Liver (tissue), 9 donors: ENCODE data around the gene MSL3. TPM values are rescaled to one million over a fixed set of nuclear protein-coding genes. Genes with fewer than 3 reads are reported as not detected.

Source experiments
- DNase-seq: peaks from one replicate; pipeline ENCODE4 v3.0.0-alpha.2; 2017; ENCODE audit warnings: low spot score
- H3K27ac ChIP-seq, 2 donors: one replicate each; pipeline ENCODE4 v1.7.0; 2013; ENCODE audit warnings: inconsistent platforms in 2 of 2, low read length in 2 of 2, control low read depth in 1 of 2, low read depth in 1 of 2, mild to moderate bottlenecking in 1 of 2
- H3K27me3 ChIP-seq, 4 donors: one replicate each; pipeline versions ENCODE4 v1.6.1 to v1.7.0; 2013; ENCODE audit warnings: low read length in 3 of 4, inconsistent platforms in 1 of 4, mild to moderate bottlenecking in 1 of 4, moderate library complexity in 1 of 4; ENCODE audit not compliant: control insufficient read depth in 4 of 4, insufficient read depth in 4 of 4
- H3K36me3 ChIP-seq, 4 donors: one replicate each; pipeline versions ENCODE4 v1.6.1 to v1.7.0; 2013; ENCODE audit warnings: low read length in 3 of 4, mild to moderate bottlenecking in 3 of 4, low read depth in 1 of 4, moderate library complexity in 1 of 4; ENCODE audit not compliant: control insufficient read depth in 4 of 4, insufficient read depth in 3 of 4
- H3K4me1 ChIP-seq, 4 donors: one replicate each; pipeline versions ENCODE4 v1.6.1 to v1.7.0; 2013; ENCODE audit warnings: low read length in 3 of 4, mild to moderate bottlenecking in 3 of 4, moderate library complexity in 1 of 4; ENCODE audit not compliant: control insufficient read depth in 4 of 4, insufficient read depth in 4 of 4
- H3K4me3 ChIP-seq, 3 donors: one replicate each; pipeline versions ENCODE4 v1.6.1 to v1.7.0; 2013; ENCODE audit warnings: low read length in 3 of 3, control low read depth in 1 of 3, low read depth in 1 of 3, mild to moderate bottlenecking in 1 of 3
- H3K9ac ChIP-seq, 2 donors: one replicate each; pipeline ENCODE4 v1.7.0; 2013; ENCODE audit warnings: low read length in 2 of 2, mild to moderate bottlenecking in 2 of 2, moderate library complexity in 2 of 2, control low read depth in 1 of 2, low read depth in 1 of 2
- H3K9me3 ChIP-seq, 4 donors: one replicate each; pipeline versions ENCODE4 v1.6.1 to v1.7.0; 2013; ENCODE audit warnings: low read length in 3 of 4; ENCODE audit not compliant: control insufficient read depth in 4 of 4
- ATF3 ChIP-seq: IDR thresholded peaks from 2 replicates; pipeline ENCODE4 v1.6.1; 2016; ENCODE audit warnings: antibody characterized with exemption
- CTCF ChIP-seq: fragments of 150-350 bp; IDR thresholded peaks from 2 replicates; pipeline ENCODE4 v1.5.1; 2017; ENCODE audit warnings: improper control_type of control experiment, low read depth, low read length; ENCODE audit not compliant: missing input control
- EGR1 ChIP-seq, 2 donors: IDR thresholded peaks; 2 replicates each; pipeline ENCODE4 v1.6.1; 2016 to 2018; ENCODE audit warnings: antibody characterized with exemption in 2 of 2, low read depth in 2 of 2
- FOXA2 ChIP-seq: IDR thresholded peaks from 2 replicates; pipeline ENCODE4 v1.6.1; 2016; ENCODE audit warnings: antibody characterized with exemption
- GABPA ChIP-seq, 2 donors: IDR thresholded peaks in 1 of 2; conservative IDR thresholded peaks in 1 of 2; 2 replicates each; pipeline ENCODE4 v1.6.1; 2016; ENCODE audit warnings: antibody characterized with exemption in 2 of 2, mild to moderate bottlenecking in 1 of 2, moderate library complexity in 1 of 2
- HNF4A ChIP-seq, 2 donors: conservative IDR thresholded peaks; 2 replicates each; pipeline ENCODE4 v1.6.1; 2016; ENCODE audit warnings: antibody characterized with exemption in 2 of 2, mild to moderate bottlenecking in 2 of 2
- HNF4G ChIP-seq: IDR thresholded peaks from 2 replicates; pipeline ENCODE4 v1.6.1; 2016; ENCODE audit warnings: antibody characterized with exemption
- JUND ChIP-seq, 2 donors: IDR thresholded peaks; 2 replicates each; pipeline ENCODE4 v1.6.1; 2016; ENCODE audit warnings: antibody characterized with exemption in 2 of 2
- MAX ChIP-seq: IDR thresholded peaks from 2 replicates; pipeline ENCODE4 v1.6.1; 2016; ENCODE audit warnings: antibody characterized with exemption
- NR2F2 ChIP-seq: IDR thresholded peaks from 2 replicates; pipeline ENCODE4 v1.6.1; 2016; ENCODE audit warnings: antibody characterized with exemption
- RAD21 ChIP-seq, 2 donors: IDR thresholded peaks; 2 replicates each; pipeline ENCODE4 v1.6.1; 2016; ENCODE audit warnings: antibody characterized with exemption in 2 of 2, mild to moderate bottlenecking in 2 of 2
- RXRA ChIP-seq, 2 donors: IDR thresholded peaks; 2 replicates each; pipeline ENCODE4 v1.6.1; 2017 to 2018; ENCODE audit warnings: antibody characterized with exemption in 2 of 2, mild to moderate bottlenecking in 1 of 2
- YY1 ChIP-seq: IDR thresholded peaks from 2 replicates; pipeline ENCODE4 v1.6.1; 2016; ENCODE audit warnings: antibody characterized with exemption, mild to moderate bottlenecking
- ZBTB33 ChIP-seq: IDR thresholded peaks from 2 replicates; pipeline ENCODE4 v1.6.1; 2016; ENCODE audit warnings: antibody characterized with exemption
- WGBS: extraction: QIAGEN DNeasy Blood & Tissue Kit; methylation state at CpG from one replicate; pipeline ENCODE4 v1.1.7; 2013; 5-methylcytosine and 5-hydroxymethylcytosine counted together
- polyA plus RNA-seq, 2 donors: library from polyadenylated mRNA; stranded (reverse) in 1 of 2; unstranded in 1 of 2; fragments of 200-250 nt in 1 of 2; fragments of >200 nt in 1 of 2; fragmentation: Nextera tagmentation in 1 of 2; extraction: Ambion mirVana in 1 of 2; gene quantifications; one replicate each; pipeline versions ENCODE4 v1.2.1 to v1.2.3, GENCODE V29; 2013 to 2015
- total RNA-seq, 2 donors: library from RNA; depleted of rRNA; stranded (reverse); fragments of >200 nt; gene quantifications; one replicate each; pipeline ENCODE4 v1.2.3, GENCODE V29; 2014
- donor health status: healthy.
- donor health status: healthy.
- donor health status: healthy.
- donor health status: healthy.
- donor health status: healthy.

The MSL3 gene
- total and polyA plus RNA-seq, 4 donors = 7.3 to 13.6 (median 8.9) TPM

- DNase-seq = no peak
- H3K4me1 ChIP-seq = peaks cover 0 to 3% (median 0%) of the 10 kb centered on the region in 4 donors
- H3K4me3 ChIP-seq = no peak overlapping the region
- no peaks in the 10 kb centered on the region for H3K9me3 ChIP-seq
- WGBS = 88% methylated on average over 9 of the region's 9 CpGs
- H3K27ac ChIP-seq = no peak overlapping the region
- no peak for TF ChIP-seq HNF4A (conservative IDR thresholded peaks at IDR 0.05)
- TF ChIP-seq RXRA (IDR thresholded peaks at IDR 0.05) = no peak
- TF ChIP-seq EGR1 (IDR thresholded peaks at IDR 0.05; ENCODE audit: low read depth in 2 of 2) = no peak
- no peak for TF ChIP-seq NR2F2
- TF ChIP-seq ATF3 = no peak
- TF ChIP-seq FOXA2 = no peak
- no peak for TF ChIP-seq YY1
- TF ChIP-seq ZBTB33 = no peak
- TF ChIP-seq CTCF = no peak
- TF ChIP-seq GABPA (IDR thresholded peaks at IDR 0.05 in 1 of 2, conservative IDR thresholded peaks at IDR 0.05 in 1 of 2) = no peak
- TF ChIP-seq HNF4G = no peak
- no peak overlapping the region for H3K9ac ChIP-seq
- H3K36me3 ChIP-seq = peaks cover 0 to 40% (median 16%) of the 10 kb centered on the region in 4 donors
- H3K27me3 ChIP-seq = no peaks in the 10 kb centered on the region
Measured at GRCh38 chrX:11766487-11766886, 8.4 kb downstream of the MSL3 start.

- no peaks in the 10 kb centered on the region for H3K9me3 ChIP-seq
- no peaks in the 10 kb centered on the region for H3K27me3 ChIP-seq
- WGBS = 94% methylated on average over 3 of the region's 3 CpGs
- no peak for DNase-seq
- H3K36me3 ChIP-seq = peaks cover 0 to 33% (median 15%) of the 10 kb centered on the region in 4 donors
- TF ChIP-seq MAX (no peak), HNF4G (no peak), RAD21 (IDR thresholded peaks at IDR 0.05) (no peak), FOXA2 (no peak), JUND (IDR thresholded peaks at IDR 0.05) (no peak), YY1 (no peak), CTCF (no peak), ATF3 (no peak), ZBTB33 (no peak), GABPA (IDR thresholded peaks at IDR 0.05 in 1 of 2, conservative IDR thresholded peaks at IDR 0.05 in 1 of 2) (no peak)
- H3K4me1 ChIP-seq = peaks cover 0 to 3% (median 0%) of the 10 kb centered on the region in 4 donors
- no peak overlapping the region for H3K9ac ChIP-seq
- no peak overlapping the region for H3K27ac ChIP-seq
- no peak overlapping the region for H3K4me3 ChIP-seq
Measured at GRCh38 chrX:11768039-11768438, 10.0 kb downstream of the MSL3 start.
